Activated CD4-positive, CD25-positive, alpha-beta regulatory T cell (primary cell): ENCODE results near the gene CHERP.

Source experiments
- DNase-seq, 4 experiments: peaks; one replicate each; lab custom pipeline; 2025; lab: John Stamatoyannopoulos, UW

Gene CHERP

DNA sequence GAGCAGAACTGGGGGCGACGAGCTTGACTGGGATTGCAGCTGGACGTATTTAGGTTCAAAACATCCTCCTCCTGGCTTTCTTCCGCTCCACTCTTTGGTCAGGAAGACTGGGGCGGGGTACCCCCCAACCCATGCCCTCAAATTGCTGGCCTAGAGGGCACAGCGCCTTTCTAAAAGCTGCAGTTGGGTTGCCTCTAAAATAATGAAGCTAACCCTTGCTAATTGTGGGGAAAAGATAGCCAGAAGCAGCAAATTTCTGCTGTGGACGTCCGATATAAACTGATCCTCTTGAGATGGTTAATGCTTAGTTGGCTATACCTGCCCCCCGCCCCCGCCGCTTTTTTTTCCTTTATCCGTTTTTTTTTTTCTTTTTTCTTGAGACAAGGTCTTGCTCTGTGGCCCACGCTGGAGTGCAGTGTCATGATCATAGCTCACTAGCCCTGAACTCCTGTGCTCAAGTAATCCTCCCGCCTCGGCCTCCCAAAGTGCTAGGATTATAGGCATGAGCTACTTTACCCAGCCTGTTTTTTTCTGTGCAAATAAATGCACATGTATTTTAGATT, 754 bp upstream of the CHERP start:
- DNase-seq, result no peak

DNA sequence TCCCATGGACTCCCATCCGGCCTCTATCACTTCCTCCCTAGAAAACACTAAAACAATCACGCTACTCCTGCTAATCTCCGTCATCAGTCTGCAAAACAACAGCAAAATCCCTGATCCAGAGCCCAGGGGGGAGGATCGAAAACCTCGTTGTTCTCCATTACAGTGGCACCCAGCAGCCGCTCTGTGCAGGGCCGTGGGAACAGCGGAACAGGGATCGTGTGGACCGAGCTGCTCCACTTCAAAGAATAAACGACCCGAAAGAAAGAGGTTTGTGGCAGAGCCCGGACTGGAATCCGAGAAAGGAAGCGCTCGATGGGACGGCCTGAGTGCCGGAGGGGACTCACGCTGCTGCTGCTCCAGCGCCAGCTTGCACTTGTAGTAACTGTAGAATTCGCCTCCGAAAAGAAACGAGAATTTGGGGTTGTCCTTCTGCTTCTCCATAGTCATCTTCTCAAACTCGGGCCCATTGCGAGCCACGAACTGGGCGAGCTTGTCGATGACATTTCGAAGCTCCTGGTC, 652 bp downstream of the CHERP start:
- no peak for DNase-seq

DNA sequence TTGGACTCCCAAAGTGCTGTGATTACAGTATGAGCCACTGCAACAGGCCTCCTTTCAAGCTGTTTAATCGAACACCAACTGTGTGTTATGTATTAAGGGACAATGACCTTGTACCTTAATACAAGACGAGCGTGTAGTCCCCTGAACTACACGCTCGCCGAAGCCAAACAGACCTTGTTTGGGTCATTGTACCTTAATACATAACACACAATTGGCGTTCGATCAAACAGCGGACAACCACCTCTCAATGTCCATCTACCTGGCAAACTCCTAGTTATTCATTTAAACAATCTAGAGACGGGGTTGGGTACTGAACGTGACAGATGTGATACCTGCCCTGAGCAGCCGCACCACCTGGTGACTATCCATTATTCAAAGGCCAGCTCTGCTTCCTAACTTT, 1.3 kb downstream of the CHERP start:
- no peak for DNase-seq

DNA sequence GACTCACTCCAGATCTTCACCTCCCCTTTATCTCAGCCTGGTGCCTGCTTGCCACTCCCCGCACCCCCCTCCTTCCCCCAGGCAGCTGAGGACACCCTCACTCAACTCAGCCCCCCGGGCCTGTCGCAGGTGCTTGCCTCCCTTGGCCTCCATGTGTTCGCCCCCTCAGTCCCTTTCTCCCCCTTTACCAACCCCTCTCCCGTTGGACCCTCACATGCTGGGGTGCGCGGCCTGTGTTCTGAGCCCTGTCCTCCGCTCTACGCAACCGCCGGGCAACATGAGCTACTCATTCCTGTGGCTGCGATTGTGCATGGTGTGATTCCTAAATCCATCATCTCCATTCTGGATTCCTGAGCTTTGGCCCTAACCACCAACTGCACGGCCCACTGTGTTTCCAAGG, 5.1 kb downstream of the CHERP start:
- DNase-seq, result no peak

DNA sequence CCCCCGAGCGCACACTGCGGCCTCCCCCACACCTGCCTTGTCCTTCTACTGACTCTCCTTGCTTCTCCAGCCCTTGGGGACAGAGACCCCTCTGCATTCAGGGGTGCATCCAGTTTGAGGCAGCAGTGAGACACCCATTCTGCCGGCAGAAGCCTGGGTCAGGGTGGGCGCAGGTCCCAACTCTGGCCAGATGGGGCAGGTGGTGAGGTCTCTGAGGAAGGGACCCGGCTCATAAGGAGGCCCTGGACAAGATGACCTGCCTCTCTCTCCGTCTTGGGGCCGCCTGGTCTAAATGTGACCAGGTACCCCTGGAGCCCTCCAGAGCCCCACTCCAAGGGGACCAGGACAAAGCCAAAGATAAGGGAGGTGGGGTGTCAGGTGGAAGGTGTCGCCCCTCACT, 6.1 kb downstream of the CHERP start:
- no peak for DNase-seq

DNA sequence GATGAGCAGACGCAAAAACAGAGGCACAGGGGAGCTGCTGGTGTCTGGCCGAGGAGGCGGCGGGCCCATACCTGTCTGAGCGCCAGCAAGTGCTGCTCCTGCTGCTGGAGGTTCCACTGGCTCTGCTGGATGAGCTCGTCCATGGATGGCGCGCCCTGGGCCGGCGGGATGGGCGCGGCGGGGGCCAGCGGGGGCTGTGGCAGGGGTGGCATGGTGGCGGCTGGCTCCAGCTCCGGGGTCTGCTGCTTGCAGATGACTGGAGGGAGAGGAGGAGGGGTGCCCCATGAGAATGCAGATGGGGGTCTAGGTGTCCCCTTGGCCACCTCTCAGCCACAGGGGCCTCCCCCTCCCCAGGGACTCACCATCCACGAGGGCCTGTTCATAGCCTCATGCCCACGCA, 6.9 kb downstream of the CHERP start:
- no peak for DNase-seq

DNA sequence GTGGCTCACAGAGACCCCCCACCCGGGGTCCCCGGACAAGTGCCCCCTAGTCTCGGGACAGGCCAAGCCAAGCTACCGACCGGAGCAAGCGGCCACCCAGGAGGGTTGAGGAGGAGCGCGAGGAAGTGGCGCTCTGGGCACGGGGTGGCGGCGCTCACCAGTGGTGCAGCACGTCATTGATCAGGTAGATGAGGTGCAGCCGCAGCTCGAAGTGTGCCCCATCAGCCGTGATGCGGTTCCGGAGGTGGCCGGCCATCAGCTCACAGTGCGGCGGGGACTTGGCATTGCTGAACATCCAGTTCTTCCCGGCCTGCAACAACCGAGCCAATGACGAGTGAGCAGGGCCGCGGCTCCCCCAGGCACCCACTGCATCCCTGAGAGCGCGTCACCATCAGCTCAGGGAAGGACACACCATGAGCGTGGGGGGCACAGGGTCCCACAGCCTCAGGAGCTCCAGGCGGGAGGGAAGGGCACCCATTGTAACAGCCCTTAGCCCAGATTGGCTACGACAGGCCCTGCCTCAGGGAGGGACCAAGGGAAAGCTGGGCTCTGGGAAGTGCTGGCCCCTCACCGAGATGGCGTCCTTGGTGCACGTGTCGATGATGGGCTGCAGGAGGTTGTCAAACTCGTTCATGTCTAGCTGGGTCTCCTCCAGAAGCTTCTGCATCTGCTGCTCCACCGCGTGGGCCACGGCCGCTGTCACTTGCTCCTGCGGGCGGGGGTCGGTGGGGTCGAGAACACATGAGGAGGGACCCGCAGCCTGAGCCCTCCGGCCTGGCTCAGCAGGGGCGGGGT, 9.6 kb downstream of the CHERP start:
- no peak for DNase-seq

DNA sequence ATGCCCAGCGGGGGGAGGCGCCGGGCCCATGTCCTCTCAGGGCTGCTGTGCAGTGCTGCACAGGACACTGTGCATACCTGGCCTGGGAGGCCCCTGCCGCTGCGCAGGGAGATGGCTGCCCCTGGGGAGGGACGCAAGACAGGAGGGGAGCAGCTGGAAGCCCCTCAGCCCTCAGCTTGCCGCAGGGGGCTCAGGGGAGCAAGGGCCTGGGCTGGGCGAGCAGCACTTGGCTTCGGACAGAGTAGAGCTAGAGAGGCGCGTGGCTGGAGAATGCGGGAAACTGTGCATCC, 10.9 kb downstream of the CHERP start:
- no peak for DNase-seq

DNA sequence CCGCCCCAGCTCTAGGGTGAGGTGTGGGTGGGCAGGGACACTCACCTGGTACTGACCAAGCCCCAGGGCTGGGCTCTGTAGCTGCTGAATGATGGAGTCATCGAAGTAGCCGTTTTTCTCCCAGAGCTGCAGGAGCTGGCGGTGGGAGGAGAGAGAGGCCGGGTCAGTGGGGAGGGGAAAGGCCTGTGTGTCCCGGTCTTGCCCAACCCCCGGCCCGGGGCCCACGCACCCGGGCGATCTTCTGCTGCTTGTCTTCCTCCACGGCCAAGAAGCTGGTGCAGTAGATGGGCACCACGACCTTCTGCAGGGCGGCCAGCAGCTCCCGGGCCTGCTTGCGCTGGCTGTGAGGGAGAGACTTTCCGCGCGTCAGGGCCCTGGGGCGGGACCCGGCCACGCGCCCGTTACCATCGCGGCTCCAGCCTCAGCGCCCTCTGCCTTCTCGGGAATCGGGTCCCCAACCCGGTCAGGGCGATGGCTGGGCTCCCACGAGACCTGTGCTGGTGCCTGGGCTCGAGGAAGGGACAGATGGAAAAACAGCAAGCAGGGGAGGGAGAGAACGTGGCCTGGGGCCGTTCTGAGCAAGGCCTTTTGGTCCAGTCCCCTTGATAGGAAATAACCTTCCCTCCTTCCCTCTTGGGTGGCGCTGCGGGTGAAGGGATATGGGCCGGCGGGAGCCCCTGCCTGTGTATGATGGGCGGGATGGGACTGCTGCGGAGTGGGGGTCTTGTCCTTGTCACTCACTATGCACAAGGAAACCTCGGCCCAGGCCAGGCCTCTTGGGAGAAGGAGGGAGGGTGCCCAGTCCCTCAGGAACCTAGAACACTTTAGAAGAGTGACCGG, 11.5 kb downstream of the CHERP start:
- no peak for DNase-seq

DNA sequence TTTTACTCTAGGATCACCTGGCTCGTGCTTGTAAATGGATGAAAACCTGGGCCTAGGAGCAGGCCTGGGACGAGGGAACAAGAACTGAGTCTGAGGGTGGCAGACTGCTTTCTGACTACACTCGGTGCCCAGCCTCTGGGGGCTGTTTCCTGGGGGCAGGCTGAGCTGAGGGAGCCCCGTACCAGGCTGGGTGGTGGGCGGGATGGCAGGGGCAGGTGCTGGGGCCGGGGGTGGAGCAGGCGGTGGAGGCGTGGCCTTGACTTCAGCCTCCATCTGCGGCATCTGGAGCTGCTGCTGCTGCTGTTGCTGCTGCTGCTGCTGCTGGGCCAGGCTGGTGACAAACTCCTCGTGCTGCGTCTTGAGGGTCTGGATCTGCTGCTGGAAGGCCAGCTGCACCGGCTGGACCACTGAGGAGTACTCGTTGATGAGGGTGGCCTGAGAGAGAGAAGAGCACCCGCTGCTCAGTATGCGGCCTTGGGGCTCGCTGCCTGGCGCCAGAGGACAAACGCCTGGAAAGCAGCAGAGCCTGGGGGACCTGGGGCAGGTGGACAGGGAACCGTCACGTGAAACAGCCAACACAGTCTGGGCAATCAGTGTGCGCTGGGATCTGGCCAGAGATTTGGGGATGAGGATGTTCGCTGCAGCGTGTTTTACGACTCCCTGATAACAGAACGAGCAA, 12.6 kb downstream of the CHERP start:
- no peak for DNase-seq

DNA sequence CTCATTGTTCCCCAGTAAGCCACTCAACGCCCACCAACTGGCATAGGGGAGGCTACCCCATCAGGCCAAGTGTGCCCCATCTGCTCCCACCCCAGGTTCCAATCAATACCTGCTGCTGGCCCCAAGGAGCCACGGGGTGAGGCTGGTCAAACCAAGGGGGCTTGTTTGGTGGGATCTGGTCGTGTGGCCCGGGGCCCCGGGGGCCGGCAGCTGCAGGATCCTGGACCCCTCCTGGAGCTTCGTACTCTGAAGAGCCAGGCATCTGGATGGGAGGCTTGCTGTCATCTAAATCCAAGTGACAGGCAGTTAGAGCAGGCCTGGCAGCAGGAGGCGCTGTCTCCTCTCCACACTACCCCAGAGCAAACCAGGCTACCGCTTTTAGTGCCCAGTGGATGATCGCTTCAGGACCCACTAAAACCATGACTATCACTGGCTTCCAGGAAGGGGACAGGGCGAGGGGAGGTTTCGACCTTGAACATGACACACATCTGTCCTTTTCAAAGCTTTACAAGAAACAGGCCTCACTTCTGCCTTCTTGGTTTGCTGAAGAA, 14.2 kb downstream of the CHERP start:
- DNase-seq, result peak in 2 of 4 experiments; percentile 16 to 22

DNA sequence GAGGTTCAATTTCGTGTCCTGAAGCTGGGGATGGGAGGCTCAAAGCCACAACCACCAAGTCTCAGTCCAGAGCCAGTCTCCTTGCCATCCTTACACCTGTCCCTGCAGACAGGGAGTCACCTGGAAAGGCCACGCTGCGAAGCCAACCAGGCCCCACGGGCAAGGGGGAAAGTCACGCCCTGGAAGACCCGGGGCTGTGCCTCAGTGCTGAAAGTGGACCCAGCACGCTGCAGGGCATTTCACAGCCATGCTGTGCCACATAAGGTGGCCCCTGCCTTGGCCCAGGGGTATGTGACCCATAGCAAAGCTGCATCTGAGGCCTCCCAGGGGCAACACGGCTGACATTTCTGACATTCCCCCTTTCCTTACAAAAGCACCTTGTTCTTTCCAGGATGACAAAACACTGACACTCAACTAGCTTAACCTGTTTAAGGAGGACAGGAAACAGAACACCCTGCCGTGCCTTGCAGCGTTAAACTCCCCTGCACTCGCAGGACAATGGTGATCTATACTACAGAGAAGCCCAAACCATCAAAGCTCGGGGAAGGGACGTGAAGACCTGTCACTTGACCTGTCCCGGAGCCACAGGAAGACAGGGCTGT, 14.8 kb downstream of the CHERP start:
- DNase-seq, result no peak

DNA sequence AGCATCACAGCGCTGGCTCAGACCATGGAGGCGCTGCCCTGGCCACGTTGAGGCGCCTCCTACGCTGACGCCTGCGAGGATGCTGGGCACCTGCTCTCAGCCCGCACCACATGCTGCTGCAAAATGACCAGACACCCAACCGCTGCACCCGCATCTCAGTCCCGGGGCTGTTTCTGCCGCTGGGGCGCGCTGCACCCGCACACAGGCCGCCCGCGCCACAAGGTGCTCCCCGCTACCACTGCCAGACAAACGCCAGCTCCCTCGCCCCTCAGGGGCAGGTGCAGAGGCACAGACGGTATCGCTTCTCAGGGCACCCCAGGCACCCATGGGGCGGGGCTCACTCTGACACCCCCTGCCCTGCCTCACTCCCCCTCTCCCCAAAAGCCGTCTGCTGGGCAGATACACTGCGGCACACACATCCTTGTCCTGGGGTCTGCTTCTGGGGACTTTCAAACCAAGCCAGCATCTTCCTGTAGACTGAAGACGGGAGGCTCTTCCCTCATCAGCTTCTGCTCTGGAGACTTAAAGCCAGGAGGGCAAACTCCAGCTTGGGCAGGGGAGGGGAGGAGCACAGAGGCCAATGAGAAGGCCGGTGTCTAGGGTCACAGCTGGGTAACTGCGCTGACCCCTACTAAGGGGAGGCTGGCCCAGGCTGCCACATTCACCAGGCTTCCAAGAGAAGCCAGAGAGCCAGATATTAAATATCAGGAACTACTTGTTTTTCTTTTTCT, 16.3 kb downstream of the CHERP start:
- DNase-seq, result no peak

DNA sequence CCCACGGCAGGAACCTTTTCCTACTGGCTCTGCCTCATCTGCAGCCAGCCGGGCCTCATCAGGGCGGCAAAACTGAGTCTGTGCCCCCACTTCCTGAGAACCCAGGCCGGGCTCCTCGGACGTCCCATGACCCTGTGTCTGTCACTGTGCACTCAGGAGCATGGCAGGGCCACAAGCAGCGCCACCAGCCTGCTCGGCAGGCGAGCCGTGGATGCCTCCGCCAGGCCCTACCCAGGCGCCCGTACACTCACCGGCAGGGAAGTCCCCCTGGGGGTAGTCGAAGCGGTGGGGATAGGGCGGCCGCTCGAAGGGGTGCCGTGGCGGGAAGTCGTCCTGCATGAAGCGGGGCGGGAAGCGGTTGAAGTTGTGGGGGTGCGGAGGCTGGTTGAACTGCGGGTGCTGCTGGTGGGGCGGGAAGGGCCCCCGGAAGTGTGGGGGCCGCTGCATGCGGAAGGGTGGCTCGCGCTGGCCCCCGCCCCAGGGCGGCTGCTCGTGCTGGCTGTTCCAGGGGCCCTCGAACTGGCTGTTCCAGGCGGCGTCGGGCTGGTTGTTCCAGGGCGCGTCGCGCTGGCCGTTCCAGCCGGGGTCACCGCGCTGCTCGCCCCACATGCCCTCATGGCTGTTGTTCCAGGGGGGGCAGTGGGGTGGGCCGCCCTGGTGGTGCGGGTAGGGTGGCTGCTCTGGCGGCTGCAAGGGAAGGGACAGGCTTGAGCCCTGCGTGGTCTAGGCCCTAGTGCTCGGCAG, 17.1 kb downstream of the CHERP start:
- DNase-seq, result no peak

DNA sequence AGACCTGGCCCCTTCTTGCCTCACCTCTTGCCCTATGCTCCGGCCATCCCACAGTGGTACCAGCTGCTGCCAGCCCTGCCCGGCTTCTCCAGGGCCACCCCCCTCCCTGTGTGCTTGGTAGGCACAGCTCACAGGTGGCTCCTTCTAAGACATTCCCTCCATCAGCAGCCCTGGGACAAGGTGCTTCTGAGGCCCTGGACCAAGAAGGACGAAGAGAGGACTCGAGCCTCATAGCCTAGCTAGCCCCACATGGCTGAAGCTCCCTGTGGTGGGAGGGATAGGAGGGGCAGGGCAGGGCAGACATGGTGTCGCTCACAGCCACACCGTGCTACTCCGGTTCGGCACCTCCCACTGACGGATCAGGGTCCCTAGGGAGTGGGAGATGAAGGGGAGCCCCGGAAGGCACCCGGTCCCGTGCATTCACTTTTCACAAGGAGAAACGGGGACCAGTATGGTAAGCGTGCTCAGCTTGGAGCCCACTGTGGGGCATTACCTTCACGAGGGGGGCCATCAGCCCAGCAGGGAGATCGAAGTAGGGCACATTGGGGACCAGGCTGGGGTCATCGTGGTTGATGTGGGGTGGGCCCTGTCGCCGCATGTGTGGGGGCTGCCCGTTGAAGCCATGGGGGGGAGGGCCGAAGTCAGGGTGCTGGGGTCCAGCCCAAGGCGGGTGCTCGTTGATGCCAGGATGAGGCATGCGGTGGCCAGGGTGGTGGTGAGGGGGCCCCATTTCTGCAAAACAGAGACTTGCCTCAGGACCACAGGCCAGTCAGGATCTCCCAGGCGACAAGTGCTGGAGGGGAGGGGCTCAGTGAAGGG, 19.5 kb downstream of the CHERP start:
- no peak for DNase-seq

DNA sequence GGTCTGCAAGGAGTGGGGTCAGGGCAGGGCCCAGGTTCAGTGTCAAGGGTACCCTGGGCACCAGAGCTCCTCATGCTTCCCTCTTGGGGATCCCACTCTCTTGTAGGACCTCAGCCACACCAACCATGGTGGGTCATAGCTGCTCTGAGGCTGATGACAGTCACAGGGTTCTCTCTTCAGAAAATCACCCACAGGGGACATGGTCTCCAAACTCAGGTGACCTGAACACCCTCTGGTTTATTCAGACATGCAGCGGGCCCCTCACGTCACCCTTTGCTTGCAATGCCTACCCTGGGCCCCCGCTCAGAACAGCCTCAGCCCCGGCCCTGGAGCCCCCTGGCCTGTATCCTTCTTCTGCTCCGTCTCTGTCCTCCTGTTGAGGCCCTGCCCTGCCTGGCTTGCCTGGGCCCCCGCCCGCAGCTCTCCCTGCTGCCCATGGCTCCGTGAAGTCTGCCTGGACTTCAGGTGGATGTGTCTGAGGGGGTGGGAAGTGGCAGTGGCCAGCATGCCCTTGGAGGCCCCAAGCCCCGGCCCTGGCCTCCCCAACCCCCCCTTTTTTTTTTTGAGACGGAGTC, 20.4 kb downstream of the CHERP start:
- no peak for DNase-seq

DNA sequence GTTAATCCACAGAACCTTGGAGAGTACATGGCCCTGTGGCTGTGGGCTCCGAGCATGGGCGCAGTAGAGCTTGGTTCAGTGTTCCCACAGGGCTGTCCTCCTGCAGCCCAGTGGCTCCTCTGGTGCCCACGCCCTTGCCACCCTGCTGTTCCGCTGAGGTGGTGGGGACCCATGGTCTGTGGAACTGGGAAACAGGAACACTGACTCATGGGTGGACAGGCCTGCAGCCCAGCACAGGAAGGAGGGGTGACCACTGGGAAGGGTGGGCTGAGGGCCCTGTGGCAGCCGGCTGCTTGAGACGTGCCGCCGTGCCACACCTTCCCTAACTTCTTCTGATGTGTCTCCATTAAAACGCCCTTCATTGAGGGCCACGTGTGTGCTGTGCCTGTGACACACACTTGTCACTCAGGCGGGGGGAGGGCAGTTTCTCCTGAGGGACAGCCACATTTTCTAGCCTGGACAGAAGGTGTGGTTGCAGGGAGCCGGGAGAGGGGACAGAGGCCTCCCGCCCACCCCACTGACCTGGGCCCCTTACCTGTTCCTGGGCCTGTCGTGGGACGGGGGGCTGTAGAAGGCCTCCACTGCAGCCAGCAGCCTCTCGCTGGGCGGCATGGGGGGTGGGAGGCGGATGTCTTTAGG, 21.1 kb downstream of the CHERP start:
- DNase-seq, result no peak
